Glutamatergic neuron (in vitro differentiated cells): ENCODE results near the gene CYTH1. TPM values are rescaled to one million over a fixed set of nuclear protein-coding genes. Genes with fewer than 3 reads are reported as not detected.

Source experiments
- DNase-seq: peaks from one replicate; pipeline ENCODE4 v3.0.0; 2022
- H3K27ac Mint-ChIP-seq: one replicate; pipeline ENCODE4 v1.8.0; 2020; ENCODE audit warnings: mild to moderate bottlenecking, mixed read lengths, inconsistent platforms; ENCODE audit not compliant: unreplicated experiment
- H3K27me3 Mint-ChIP-seq: one replicate; pipeline ENCODE4 v1.8.0; 2020; ENCODE audit warnings: mild to moderate bottlenecking, moderate library complexity, mixed read lengths, inconsistent platforms; ENCODE audit not compliant: unreplicated experiment
- H3K36me3 Mint-ChIP-seq: one replicate; pipeline ENCODE4 v1.8.0; 2020; ENCODE audit warnings: mild to moderate bottlenecking, mixed read lengths, inconsistent platforms; ENCODE audit not compliant: unreplicated experiment
- H3K4me1 Mint-ChIP-seq: one replicate; pipeline ENCODE4 v1.8.0; 2020; ENCODE audit warnings: mild to moderate bottlenecking, low read depth, mixed read lengths, inconsistent platforms; ENCODE audit not compliant: unreplicated experiment
- H3K4me3 Mint-ChIP-seq: one replicate; pipeline ENCODE4 v1.8.0; 2020; ENCODE audit warnings: mild to moderate bottlenecking, mixed read lengths, inconsistent platforms; ENCODE audit not compliant: unreplicated experiment
- H3K9me3 Mint-ChIP-seq: one replicate; pipeline ENCODE4 v1.8.0; 2020; ENCODE audit warnings: mild to moderate bottlenecking, moderate library complexity, mixed read lengths, inconsistent platforms; ENCODE audit not compliant: unreplicated experiment
- CTCF ChIP-seq: fragments of 200-600 bp; sonication (generic); IDR thresholded peaks from one replicate; pipeline ENCODE4 v1.5.0; 2021; ENCODE audit not compliant: partially characterized antibody, unreplicated experiment
- total RNA-seq: library from RNA; stranded (reverse); fragmentation: NEBNext Ultra II Directional; extraction: Animal tissue kit (Norgen Biotek cat#: 25700); gene quantifications from one replicate; pipeline ENCODE4 v1.2.1, GENCODE V29; 2021; ENCODE audit not compliant: unreplicated experiment

CYTH1 gene
- total RNA-seq, 1 donor from 2014 or later: 57.2 TPM

- no peak overlapping the region for H3K4me3 Mint-ChIP-seq
- TF ChIP-seq CTCF: no peak
- H3K4me1 Mint-ChIP-seq: peaks cover 26% of the 10 kb centered on the region
- H3K9me3 Mint-ChIP-seq: no peaks in the 10 kb centered on the region
- no peak for DNase-seq
- no peaks in the 10 kb centered on the region for H3K36me3 Mint-ChIP-seq
- H3K27ac Mint-ChIP-seq: no peak overlapping the region
- H3K27me3 Mint-ChIP-seq: no peaks in the 10 kb centered on the region
These were observed 50.2 kb downstream of the CYTH1 start for GRCh38 chr17:78731904-78732303.

GRCh38 chr17:78729641-78730040 is 52.4 kb downstream of the CYTH1 start:
- TF ChIP-seq CTCF: no peak
- Mint-ChIP-seq H3K27ac (peak overlapping the region; percentile 14), H3K27me3 (no peaks in the 10 kb centered on the region), H3K36me3 (no peaks in the 10 kb centered on the region), H3K9me3 (no peaks in the 10 kb centered on the region), H3K4me1 (peaks cover 20% of the 10 kb centered on the region), H3K4me3 (no peak overlapping the region)
- DNase-seq: no peak

GRCh38 chr17:78728495-78728894 is 53.6 kb downstream of the CYTH1 start:
- no peaks in the 10 kb centered on the region for H3K27me3 Mint-ChIP-seq
- H3K4me1 Mint-ChIP-seq: peaks cover 27% of the 10 kb centered on the region
- no peak for TF ChIP-seq CTCF
- DNase-seq: no peak
- H3K27ac Mint-ChIP-seq: no peak overlapping the region
- H3K9me3 Mint-ChIP-seq: no peaks in the 10 kb centered on the region
- no peak overlapping the region for H3K4me3 Mint-ChIP-seq
- H3K36me3 Mint-ChIP-seq: no peaks in the 10 kb centered on the region

GRCh38 chr17:78727476-78728229 is 54.4 kb downstream of the CYTH1 start:
- Mint-ChIP-seq H3K27ac (no peak overlapping the region), H3K9me3 (no peaks in the 10 kb centered on the region), H3K4me3 (no peak overlapping the region), H3K27me3 (no peaks in the 10 kb centered on the region), H3K36me3 (no peaks in the 10 kb centered on the region), H3K4me1 (peaks cover 29% of the 10 kb centered on the region)
- no peak for DNase-seq
- no peak for TF ChIP-seq CTCF

GRCh38 chr17:78727057-78727456 is 55.0 kb downstream of the CYTH1 start:
- TF ChIP-seq CTCF: no peak
- no peaks in the 10 kb centered on the region for H3K9me3 Mint-ChIP-seq
- H3K27ac Mint-ChIP-seq: no peak overlapping the region
- H3K36me3 Mint-ChIP-seq: no peaks in the 10 kb centered on the region
- DNase-seq: no peak
- H3K4me1 Mint-ChIP-seq: peaks cover 35% of the 10 kb centered on the region
- no peaks in the 10 kb centered on the region for H3K27me3 Mint-ChIP-seq
- H3K4me3 Mint-ChIP-seq: no peak overlapping the region
